ENCODE data around the gene PCNX2.

- TF ChIP-seq CTCF (IDR thresholded peaks at IDR 0.05; ENCODE audit: control extremely low read depth in 1 of 3, insufficient read depth in 1 of 3, low read depth in 1 of 3, low read length in 3 of 3): no peak
- TF ChIP-seq SIRT6 (IDR thresholded peaks at IDR 0.05; ENCODE audit: low read length): no peak
- TF ChIP-seq JUN (IDR thresholded peaks at IDR 0.05; ENCODE audit: low read depth, low read length): no peak
- TF ChIP-seq SIN3A (conservative IDR thresholded peaks at IDR 0.05 in 1 of 2, IDR thresholded peaks at IDR 0.05 in 1 of 2; ENCODE audit: low read depth in 1 of 2, low read length in 2 of 2): no peak
These were observed 71.2 kb downstream of the PCNX2 start for GRCh38 chr1:233224311-233224710.
